Measurements from ENCODE around the gene MAJIN.

The MAJIN gene

DNA sequence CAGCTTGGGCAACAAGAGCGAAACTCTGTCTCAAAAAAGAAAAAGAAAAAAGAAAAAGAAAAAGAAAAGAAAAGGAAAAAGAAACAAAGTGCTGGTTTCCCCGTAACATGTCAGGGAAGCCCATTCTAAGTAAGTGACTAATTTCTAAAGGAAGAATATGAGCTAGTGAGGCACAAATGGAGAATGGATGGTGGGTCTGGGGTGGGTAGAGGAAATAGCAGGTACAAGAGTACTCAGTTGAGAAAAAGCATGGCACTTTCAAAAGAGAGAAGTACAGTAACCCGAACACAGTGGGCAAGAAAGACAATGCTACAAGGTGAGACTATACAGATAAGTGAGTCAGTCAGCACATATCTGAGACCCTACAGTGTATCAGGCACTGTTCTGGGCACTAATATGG lies 4.5 kb downstream of the MAJIN start:
- Mint-ChIP-seq H3K27ac (no peak overlapping the region), H3K4me1 (ENCODE audit: low read depth) (peaks cover 19% of the 10 kb centered on the region), H3K36me3 (no peaks in the 10 kb centered on the region), H3K9me3 (ENCODE audit: low read depth) (no peaks in the 10 kb centered on the region), H3K4me3 (no peak overlapping the region), H3K27me3 (peaks cover 2% of the 10 kb centered on the region)

GRCh38 chr11:64963072-64963631 lies 8.8 kb downstream of the MAJIN start:
- peaks cover 4% of the 10 kb centered on the region for H3K27me3 Mint-ChIP-seq
- no peaks in the 10 kb centered on the region for H3K36me3 Mint-ChIP-seq
- no peaks in the 10 kb centered on the region for H3K9me3 Mint-ChIP-seq (ENCODE audit: low read depth)
- H3K27ac Mint-ChIP-seq: no peak overlapping the region
- no peak overlapping the region for H3K4me3 Mint-ChIP-seq
- H3K4me1 Mint-ChIP-seq (ENCODE audit: low read depth): peaks cover 2% of the 10 kb centered on the region

GRCh38 chr11:64960719-64961118 lies 11.2 kb downstream of the MAJIN start:
- peaks cover 2% of the 10 kb centered on the region for H3K4me1 Mint-ChIP-seq (ENCODE audit: low read depth)
- H3K27ac Mint-ChIP-seq: no peak overlapping the region
- no peaks in the 10 kb centered on the region for H3K36me3 Mint-ChIP-seq
- no peak overlapping the region for H3K4me3 Mint-ChIP-seq
- peaks cover 4% of the 10 kb centered on the region for H3K27me3 Mint-ChIP-seq
- no peaks in the 10 kb centered on the region for H3K9me3 Mint-ChIP-seq (ENCODE audit: low read depth)

DNA sequence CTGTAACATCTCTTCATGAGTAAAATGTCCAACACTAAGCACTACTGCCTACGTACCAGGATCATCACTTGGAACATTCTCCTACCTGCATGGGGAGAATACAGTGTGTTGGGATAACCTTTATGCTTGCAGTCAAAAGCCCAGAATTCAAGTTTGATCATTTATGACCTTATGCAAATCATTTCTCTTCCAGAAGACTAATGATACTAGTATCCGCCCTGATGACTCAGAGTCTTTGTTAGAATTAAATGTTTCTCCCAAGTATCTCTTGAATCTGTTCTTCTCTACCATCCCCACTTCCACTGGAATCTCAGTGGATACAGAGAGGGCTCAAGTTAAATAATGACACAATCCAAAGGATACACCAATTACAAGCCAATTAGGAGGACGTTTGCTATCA lies 12.4 kb downstream of the MAJIN start:
- Mint-ChIP-seq H3K27me3 (peaks cover 4% of the 10 kb centered on the region), H3K4me1 (ENCODE audit: low read depth) (no peaks in the 10 kb centered on the region), H3K36me3 (no peaks in the 10 kb centered on the region), H3K9me3 (ENCODE audit: low read depth) (no peaks in the 10 kb centered on the region), H3K27ac (no peak overlapping the region), H3K4me3 (no peak overlapping the region)

GRCh38 chr11:64954201-64954600 lies 17.7 kb downstream of the MAJIN start:
- Mint-ChIP-seq H3K36me3 (no peaks in the 10 kb centered on the region), H3K9me3 (ENCODE audit: low read depth) (no peaks in the 10 kb centered on the region), H3K27ac (no peak overlapping the region), H3K4me1 (ENCODE audit: low read depth) (no peaks in the 10 kb centered on the region), H3K4me3 (no peak overlapping the region), H3K27me3 (peaks cover 8% of the 10 kb centered on the region)

GRCh38 chr11:64951529-64951928 lies 20.4 kb downstream of the MAJIN start:
- H3K27ac Mint-ChIP-seq: no peak overlapping the region
- H3K36me3 Mint-ChIP-seq: no peaks in the 10 kb centered on the region
- no peaks in the 10 kb centered on the region for H3K4me1 Mint-ChIP-seq (ENCODE audit: low read depth)
- no peak overlapping the region for H3K4me3 Mint-ChIP-seq
- H3K9me3 Mint-ChIP-seq (ENCODE audit: low read depth): no peaks in the 10 kb centered on the region
- H3K27me3 Mint-ChIP-seq: peaks cover 8% of the 10 kb centered on the region

DNA sequence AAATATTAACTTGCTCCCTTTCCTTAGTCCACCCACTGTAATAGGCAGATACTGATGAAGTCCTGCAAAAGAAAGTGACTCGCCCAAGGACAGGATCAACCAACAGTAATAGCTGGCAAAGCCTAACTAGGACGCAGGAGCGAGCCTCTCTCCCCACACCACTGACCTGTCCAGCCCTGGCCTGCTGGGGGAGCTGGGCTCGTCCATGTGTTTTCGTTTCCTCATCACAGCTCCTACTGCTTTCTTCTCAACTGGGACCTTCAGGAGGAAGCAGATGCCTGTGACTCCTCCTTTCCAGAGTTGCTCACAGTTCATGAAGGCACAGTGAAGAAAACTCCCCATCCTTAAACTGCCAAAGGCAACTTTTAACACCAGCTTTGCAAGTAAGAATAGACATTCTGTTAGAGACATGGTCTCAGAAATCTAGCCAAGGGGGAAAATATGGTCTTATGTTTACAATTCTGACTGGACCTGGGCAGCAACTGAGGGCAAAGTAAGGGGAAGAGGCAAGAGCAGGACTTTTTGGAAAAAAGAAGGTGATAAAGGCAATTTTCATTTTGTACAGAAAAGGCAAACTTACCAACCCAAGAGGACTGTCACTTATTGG lies 24.6 kb downstream of the MAJIN start:
- no peaks in the 10 kb centered on the region for H3K9me3 Mint-ChIP-seq (ENCODE audit: low read depth)
- H3K4me3 Mint-ChIP-seq: no peak overlapping the region
- no peak overlapping the region for H3K27ac Mint-ChIP-seq
- peaks cover 3% of the 10 kb centered on the region for H3K27me3 Mint-ChIP-seq
- H3K36me3 Mint-ChIP-seq: no peaks in the 10 kb centered on the region
- no peaks in the 10 kb centered on the region for H3K4me1 Mint-ChIP-seq (ENCODE audit: low read depth)

DNA sequence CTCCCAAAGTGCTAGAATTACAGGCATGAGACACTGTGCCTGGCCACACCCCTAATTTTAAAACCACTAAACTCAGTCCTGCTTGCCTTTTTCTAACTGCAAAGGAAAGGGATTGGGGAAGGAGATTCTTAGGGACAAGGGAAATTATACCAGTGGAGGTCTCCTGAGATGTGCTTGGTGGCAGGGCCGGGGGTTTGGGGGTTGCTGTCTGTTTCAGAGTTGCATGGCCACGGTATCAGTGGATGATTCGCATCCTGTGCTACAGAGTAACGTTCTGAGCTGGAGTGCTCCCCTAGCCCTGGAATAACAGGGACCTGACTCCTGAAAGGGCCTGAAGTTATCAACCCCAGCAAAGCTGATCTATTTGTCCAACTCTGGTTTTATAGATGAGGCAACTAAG lies 35.4 kb downstream of the MAJIN start:
- Mint-ChIP-seq H3K36me3 (no peaks in the 10 kb centered on the region), H3K4me3 (no peak overlapping the region), H3K27ac (no peak overlapping the region), H3K4me1 (ENCODE audit: low read depth) (no peaks in the 10 kb centered on the region), H3K27me3 (no peaks in the 10 kb centered on the region), H3K9me3 (ENCODE audit: low read depth) (no peaks in the 10 kb centered on the region)

DNA sequence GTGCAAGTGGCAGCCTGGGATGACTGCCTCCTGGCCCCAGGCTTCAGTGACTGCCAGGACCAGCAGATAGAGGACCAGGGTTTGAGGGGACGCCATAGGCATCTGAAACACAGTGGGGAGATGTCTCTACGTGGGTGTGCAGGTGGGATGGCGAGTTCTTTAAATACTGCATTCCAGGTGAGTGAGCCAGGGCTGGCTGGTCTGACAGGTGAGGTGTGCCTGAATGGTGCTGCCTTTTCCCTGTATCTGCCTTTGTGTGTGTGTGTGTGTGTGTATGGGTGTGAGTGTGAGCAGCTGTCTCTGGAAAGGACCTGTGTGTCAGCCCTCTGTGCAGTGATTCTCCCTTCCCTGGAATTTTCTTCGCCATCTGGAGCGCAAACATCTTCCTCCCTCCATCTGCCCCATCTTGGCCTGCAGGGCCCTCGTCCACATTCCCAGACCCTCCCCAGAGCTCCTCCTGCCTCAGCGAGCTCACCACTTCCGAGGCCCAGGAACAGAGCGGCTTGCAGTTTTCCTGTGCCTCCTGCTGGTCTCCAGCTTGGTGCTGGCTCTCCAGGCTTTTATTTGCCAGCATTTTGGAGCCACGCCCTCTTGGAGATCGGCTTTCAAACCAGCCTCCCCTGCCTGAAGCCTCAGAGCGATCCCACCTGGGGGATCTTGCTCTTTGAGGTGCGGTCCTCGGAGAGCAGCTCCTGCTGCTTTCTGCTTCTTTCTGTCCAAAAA lies 36.4 kb downstream of the MAJIN start, which contains the start of gene GPHA2:
TSS of gene GPHA2 (minus strand) at position 535 of the 723 bp plus-strand sequence. CDS start at position 102, 433 bp downstream.
- Mint-ChIP-seq H3K4me3 (no peak within 1 kb of the TSS), H3K9me3 (ENCODE audit: low read depth) (no peaks in the 10 kb centered on the region), H3K36me3 (peaks cover 1% of the 10 kb centered on the region), H3K4me1 (ENCODE audit: low read depth) (no peaks in the 10 kb centered on the region), H3K27me3 (no peaks in the 10 kb centered on the region), H3K27ac (no peak within 1 kb of the TSS)

- Mint-ChIP-seq H3K4me3 (no peak overlapping the region), H3K4me1 (ENCODE audit: low read depth) (no peaks in the 10 kb centered on the region), H3K36me3 (peaks cover 2% of the 10 kb centered on the region), H3K27me3 (no peaks in the 10 kb centered on the region), H3K27ac (no peak overlapping the region), H3K9me3 (ENCODE audit: low read depth) (no peaks in the 10 kb centered on the region)
Observed at GRCh38 chr11:64934682-64935358, 37.1 kb downstream of the MAJIN start.

- Mint-ChIP-seq H3K9me3 (ENCODE audit: low read depth) (no peaks in the 10 kb centered on the region), H3K4me1 (ENCODE audit: low read depth) (no peaks in the 10 kb centered on the region), H3K4me3 (no peak overlapping the region), H3K27ac (no peak overlapping the region), H3K27me3 (no peaks in the 10 kb centered on the region), H3K36me3 (peaks cover 2% of the 10 kb centered on the region)
Observed at GRCh38 chr11:64933935-64934681, 37.8 kb downstream of the MAJIN start.

DNA sequence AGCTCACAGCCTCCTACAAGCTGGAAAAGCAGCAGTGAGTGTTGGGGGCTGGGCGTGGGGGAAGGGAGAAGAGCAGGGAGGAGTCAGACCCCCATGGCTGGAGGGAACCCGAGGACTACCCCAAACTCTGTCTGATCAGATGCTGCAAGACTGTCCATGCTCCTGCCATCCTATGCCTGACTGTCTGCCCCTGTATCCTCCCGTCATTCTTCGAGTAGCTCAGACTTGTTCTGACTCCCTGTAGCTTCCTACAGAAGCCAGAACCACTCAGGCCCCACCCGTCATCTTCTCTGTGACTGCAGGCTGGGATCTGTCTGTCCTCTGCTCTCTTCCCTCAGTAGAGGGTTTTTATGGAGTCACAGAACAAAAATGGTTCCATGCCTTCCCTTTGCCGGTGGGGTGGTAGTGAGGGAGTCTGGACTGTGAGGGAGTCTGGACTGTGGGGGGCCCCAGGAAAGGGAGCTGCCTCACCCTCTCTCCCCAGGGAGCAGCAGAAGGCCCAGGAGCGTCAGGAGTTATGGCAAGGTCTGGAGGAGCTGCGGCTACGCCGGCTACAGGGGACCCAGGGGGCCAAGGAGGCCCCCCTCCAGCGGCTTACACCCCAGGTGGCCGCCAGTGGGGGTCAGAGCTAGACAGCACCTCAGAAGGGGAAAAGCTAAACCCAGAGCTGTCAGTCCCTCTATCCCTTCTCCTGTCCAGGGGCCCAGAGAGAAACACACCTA lies 38.5 kb downstream of the MAJIN start:
- Mint-ChIP-seq H3K4me3 (no peak overlapping the region), H3K36me3 (peaks cover 2% of the 10 kb centered on the region), H3K4me1 (ENCODE audit: low read depth) (no peaks in the 10 kb centered on the region), H3K27me3 (no peaks in the 10 kb centered on the region), H3K27ac (no peak overlapping the region), H3K9me3 (ENCODE audit: low read depth) (no peaks in the 10 kb centered on the region)

DNA sequence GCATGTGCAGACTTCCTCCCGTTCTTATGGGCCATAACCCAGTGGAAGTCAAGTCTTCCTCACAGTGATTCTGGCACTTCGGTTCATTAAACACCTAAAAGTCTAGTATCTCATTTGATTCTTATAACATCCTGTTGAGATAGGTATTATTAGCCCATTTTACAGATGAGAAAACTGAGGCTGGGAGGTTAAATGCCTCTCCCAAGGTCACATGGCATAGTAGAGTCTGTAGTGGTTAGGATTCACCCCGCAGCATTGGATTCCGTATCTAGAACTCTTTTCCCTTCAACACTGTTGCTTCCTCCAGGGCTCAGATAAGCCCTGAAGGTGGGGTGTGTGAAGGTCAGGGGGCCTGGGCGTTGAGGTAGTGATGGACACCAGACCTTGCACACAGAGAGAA lies 39.6 kb downstream of the MAJIN start:
- Mint-ChIP-seq H3K27ac (no peak overlapping the region), H3K4me3 (no peak overlapping the region), H3K4me1 (ENCODE audit: low read depth) (no peaks in the 10 kb centered on the region), H3K36me3 (peaks cover 2% of the 10 kb centered on the region), H3K9me3 (ENCODE audit: low read depth) (no peaks in the 10 kb centered on the region), H3K27me3 (no peaks in the 10 kb centered on the region)

DNA sequence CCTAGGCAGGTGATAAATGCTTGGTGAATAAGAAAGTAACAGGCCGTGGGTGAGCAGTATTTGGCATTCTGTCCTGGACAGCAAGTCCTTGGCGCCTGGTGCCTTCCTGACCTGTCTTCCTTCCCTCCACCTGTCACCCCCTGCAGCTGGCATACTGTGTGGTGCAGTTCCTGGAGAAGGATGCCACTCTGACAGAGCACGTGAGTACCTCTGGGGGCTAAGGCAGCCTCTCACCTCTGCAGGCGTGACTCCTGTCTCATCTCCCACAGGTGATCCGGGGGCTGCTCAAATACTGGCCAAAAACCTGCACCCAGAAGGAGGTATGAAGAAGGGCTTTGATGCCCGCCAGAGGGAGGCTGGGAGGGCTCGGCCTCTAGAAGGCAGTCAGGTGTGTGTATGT lies 40.6 kb downstream of the MAJIN start:
- peaks cover 2% of the 10 kb centered on the region for H3K36me3 Mint-ChIP-seq
- no peaks in the 10 kb centered on the region for H3K9me3 Mint-ChIP-seq (ENCODE audit: low read depth)
- no peak overlapping the region for H3K27ac Mint-ChIP-seq
- H3K4me1 Mint-ChIP-seq (ENCODE audit: low read depth): no peaks in the 10 kb centered on the region
- H3K4me3 Mint-ChIP-seq: no peak overlapping the region
- no peaks in the 10 kb centered on the region for H3K27me3 Mint-ChIP-seq
